Epithelial cell of esophagus (primary cell): ENCODE data around the gene SCO1.

ENCODE experiments used
- DNase-seq: peaks from one replicate; pipeline ENCODE4 v3.0.0; 2010; ENCODE audit warnings: low read depth
- H3K4me3 ChIP-seq: 2 replicates; pipeline ENCODE4 v1.5.1; 2011; ENCODE audit warnings: mild to moderate bottlenecking, low read length, control low read depth
- CTCF ChIP-seq: IDR thresholded peaks from 2 replicates; pipeline ENCODE4 v1.5.1; 2011; ENCODE audit warnings: low read depth, mild to moderate bottlenecking, low read length, control low read depth, inconsistent platforms; ENCODE audit not compliant: insufficient read depth; ENCODE audit errors: missing control alignments

Gene SCO1

GRCh38 chr17:10628756-10629155 lies 68.6 kb downstream of the SCO1 start:
- no peak for DNase-seq
- TF ChIP-seq CTCF = peak; percentile 28
- H3K4me3 ChIP-seq = no peak overlapping the region

- DNase-seq = no peak
- TF ChIP-seq CTCF = no peak
- H3K4me3 ChIP-seq = no peak overlapping the region
These were observed 70.9 kb downstream of the SCO1 start for GRCh38 chr17:10626390-10626789.

GRCh38 chr17:10624969-10625368 lies 72.4 kb downstream of the SCO1 start:
- no peak overlapping the region for H3K4me3 ChIP-seq
- DNase-seq = no peak
- no peak for TF ChIP-seq CTCF

- no peak overlapping the region for H3K4me3 ChIP-seq
- TF ChIP-seq CTCF = no peak
- DNase-seq = peak; percentile 9
These were observed 73.5 kb downstream of the SCO1 start for GRCh38 chr17:10623737-10624338.

- DNase-seq = peak; percentile 97
- peak; percentile 14 for TF ChIP-seq CTCF
- H3K4me3 ChIP-seq = peak overlapping the region; percentile 12
These were observed 74.5 kb downstream of the SCO1 start for GRCh38 chr17:10622617-10623485.
